Skin of body (tissue), 2 donors: ENCODE measurements around the gene NAP1L1. TPM values are rescaled to one million over a fixed set of nuclear protein-coding genes. Genes with fewer than 3 reads are reported as not detected.
"Not testable (repeated sequence)": the region's sequence is repeated elsewhere in the genome, so short reads cannot be mapped to it uniquely, and the experiment has no call there.

Experiments
- DNase-seq: peaks from one replicate; lab custom pipeline; 2025; lab: John Stamatoyannopoulos, UW
- total RNA-seq: library from RNA; depleted of rRNA; stranded (reverse); fragments of >200 nt; gene quantifications from one replicate; pipeline ENCODE4 v1.2.3, GENCODE V29; 2014

The NAP1L1 gene
- total RNA-seq, 1 donor from 2014 or later, result 248 TPM

GRCh38 chr12:75994069-75994740, 90.3 kb downstream of the NAP1L1 start:
- no peak for DNase-seq

GRCh38 chr12:75991753-75992152, 92.7 kb downstream of the NAP1L1 start:
- DNase-seq, result no peak

GRCh38 chr12:75990189-75990912, 94.1 kb downstream of the NAP1L1 start:
- DNase-seq, result no peak

- not testable (repeated sequence) for DNase-seq
Measured at GRCh38 chr12:75987709-75988108, 96.8 kb downstream of the NAP1L1 start.

Other genes starting within 250 kb of the NAP1L1 start
- 15.1 TPM for gene PHLDA1, start 52.9 kb downstream of the NAP1L1 start, total RNA-seq